IMR-90 (cell line): ENCODE results near the gene PNMA8A. TPM values are rescaled to one million over a fixed set of nuclear protein-coding genes. Genes with fewer than 3 reads are reported as not detected.

Experiments used
- ATAC-seq: fragments of 200-7000 bp; cut with Tn5 transposase; 2 replicates; pipeline ENCODE4 v1.9.1; 2020; ENCODE audit warnings: low read depth, mild to moderate bottlenecking, moderate library complexity
- BruUV-seq: library from RNA; stranded (reverse); fragments of 400-500 nt; replicated peaks from 2 replicates; lab custom pipeline; 2021; lab: Mats Ljungman, UMichigan
- CTCF ChIA-PET: fragments of 300-600 bp; formaldehyde crosslinking; extraction: SDS; loops from one replicate; lab custom pipeline; 2021; ENCODE audit warnings: antibody characterized with exemption; lab: Yijun Ruan, JAX
- POLR2A ChIA-PET: fragments of 300-600 bp; sonication (Branson Sonifier 250); formaldehyde crosslinking; loops from one replicate; lab custom pipeline; 2022; ENCODE audit warnings: antibody characterized with exemption; ENCODE audit not compliant: unreplicated experiment; lab: Charles Lee
- DNase-seq: peaks from one replicate; pipeline ENCODE4 v3.0.0; 2013
- H2AFZ ChIP-seq: replicated peaks from 2 replicates; pipeline ENCODE3; 2013; ENCODE audit warnings: low read length, mild to moderate bottlenecking; ENCODE audit not compliant: poor library complexity
- H2AK5ac ChIP-seq: 2 replicates; pipeline ENCODE4 v1.6.1; 2013; ENCODE audit warnings: low read depth, low read length, inconsistent platforms
- H2AK9ac ChIP-seq: replicated peaks from 2 replicates; pipeline ENCODE3; 2013; ENCODE audit warnings: mild to moderate bottlenecking, low read depth, low read length, moderate library complexity; ENCODE audit not compliant: poor library complexity
- H2BK120ac ChIP-seq: 2 replicates; pipeline ENCODE4 v1.6.1; 2013; ENCODE audit warnings: low read depth, low read length, inconsistent platforms
- H2BK15ac ChIP-seq: 3 replicates; pipeline ENCODE4 v1.6.1; 2013; ENCODE audit warnings: low read depth, low read length, inconsistent platforms
- H2BK20ac ChIP-seq: 2 replicates; pipeline ENCODE4 v1.6.1; 2013; ENCODE audit warnings: low read depth, mild to moderate bottlenecking, inconsistent platforms, low read length, moderate library complexity
- H2BK5ac ChIP-seq: 2 replicates; pipeline ENCODE4 v1.6.1; 2013; ENCODE audit warnings: mild to moderate bottlenecking, low read depth, low read length, inconsistent platforms; ENCODE audit not compliant: poor library complexity, severe bottlenecking
- H3K14ac ChIP-seq: replicated peaks from 2 replicates; pipeline ENCODE4 v1.6.1; 2013; ENCODE audit warnings: low read depth, low read length, inconsistent platforms
- H3K18ac ChIP-seq: 2 replicates; pipeline ENCODE4 v1.6.1; 2013; ENCODE audit warnings: low read depth, low read length, control low read depth
- H3K23ac ChIP-seq: 2 replicates; pipeline ENCODE4 v1.6.1; 2013; ENCODE audit warnings: low read depth, low read length, inconsistent platforms
- H3K27ac ChIP-seq: 2 replicates; pipeline ENCODE4 v1.5.1; 2013; ENCODE audit warnings: mild to moderate bottlenecking, control low read depth, low read length; ENCODE audit not compliant: insufficient read depth
- H3K27me3 ChIP-seq: 2 replicates; pipeline ENCODE4 v1.6.1; 2013; ENCODE audit warnings: low read length; ENCODE audit not compliant: control insufficient read depth, insufficient read depth
- H3K36me3 ChIP-seq: 2 replicates; pipeline ENCODE4 v1.6.1; 2013; ENCODE audit warnings: low read length, mixed read lengths; ENCODE audit not compliant: control insufficient read depth, insufficient read depth
- H3K4ac ChIP-seq: 2 replicates; pipeline ENCODE4 v1.6.1; 2013; ENCODE audit warnings: low read depth, low read length, inconsistent platforms
- H3K4me1 ChIP-seq: 2 replicates; pipeline ENCODE4 v1.6.1; 2013; ENCODE audit warnings: low read length, mixed read lengths; ENCODE audit not compliant: control insufficient read depth, insufficient read depth
- H3K4me2 ChIP-seq: 2 replicates; pipeline ENCODE4 v1.6.1; 2013; ENCODE audit warnings: low read depth, mild to moderate bottlenecking, control low read depth, low read length, moderate library complexity
- H3K4me3 ChIP-seq: 2 replicates; pipeline ENCODE4 v1.5.1; 2013; ENCODE audit warnings: low read depth, mild to moderate bottlenecking, control low read depth, low read length, moderate library complexity; ENCODE audit not compliant: insufficient read depth
- H3K56ac ChIP-seq: 2 replicates; pipeline ENCODE4 v1.6.1; 2013; ENCODE audit warnings: low read length, inconsistent platforms; ENCODE audit not compliant: insufficient read depth; ENCODE audit errors: extremely low read depth
- H3K79me1 ChIP-seq, 2 experiments: 2 replicates each; pipeline ENCODE4 v1.6.1; 2013; ENCODE audit warnings: low read length in 2 of 2, inconsistent platforms in 1 of 2, low read depth in 1 of 2
- H3K9ac ChIP-seq: 2 replicates; pipeline ENCODE4 v1.6.1; 2013; ENCODE audit warnings: low read depth, low read length, control low read depth
- H3K9me1 ChIP-seq: 2 replicates; pipeline ENCODE4 v1.6.1; 2013; ENCODE audit warnings: low read length, inconsistent platforms; ENCODE audit not compliant: insufficient read depth
- H3K9me3 ChIP-seq: 2 replicates; pipeline ENCODE4 v1.6.1; 2013; ENCODE audit warnings: low read length; ENCODE audit not compliant: control insufficient read depth, insufficient read depth
- H4K20me1 ChIP-seq: 2 replicates; pipeline ENCODE4 v1.6.1; 2013; ENCODE audit warnings: low read length, inconsistent platforms; ENCODE audit not compliant: insufficient read depth
- H4K5ac ChIP-seq: 2 replicates; pipeline ENCODE4 v1.6.1; 2013; ENCODE audit warnings: mild to moderate bottlenecking, low read depth, low read length, control low read depth
- H4K8ac ChIP-seq, 2 experiments: 2 replicates each; pipeline ENCODE4 v1.6.1; 2013; ENCODE audit warnings: low read depth in 2 of 2, low read length in 2 of 2, control low read depth in 1 of 2, inconsistent platforms in 1 of 2
- H4K91ac ChIP-seq: 2 replicates; pipeline ENCODE4 v1.6.1; 2013; ENCODE audit warnings: low read depth, low read length, inconsistent platforms; ENCODE audit not compliant: insufficient read depth
- BHLHE40 ChIP-seq: fragments of 150-350 bp; IDR thresholded peaks from 2 replicates; pipeline ENCODE4 v1.6.1; 2016; ENCODE audit warnings: mild to moderate bottlenecking, low read depth, low read length
- CEBPB ChIP-seq: IDR thresholded peaks from 2 replicates; pipeline ENCODE4 v1.6.1; 2012; ENCODE audit warnings: low read depth, low read length, improper control_type of control experiment
- CHD1 ChIP-seq: IDR thresholded peaks from 2 replicates; pipeline ENCODE4 v1.6.1; 2012; ENCODE audit warnings: low read depth, low read length, improper control_type of control experiment
- CTCF ChIP-seq: conservative IDR thresholded peaks from 2 replicates; pipeline ENCODE4 v1.5.1; 2012; ENCODE audit warnings: mild to moderate bottlenecking, low read depth, low read length, improper control_type of control experiment
- ELK1 ChIP-seq: fragments of 150-350 bp; IDR thresholded peaks from 2 replicates; pipeline ENCODE4 v1.6.1; 2016; ENCODE audit warnings: low read depth, mild to moderate bottlenecking, low read length, moderate library complexity, borderline replicate concordance
- FOS ChIP-seq: fragments of 150-350 bp; IDR thresholded peaks from 2 replicates; pipeline ENCODE4 v1.6.1; 2016; ENCODE audit warnings: low read depth, low read length
- MAFK ChIP-seq: IDR thresholded peaks from 2 replicates; pipeline ENCODE4 v1.6.1; 2012; ENCODE audit warnings: low read depth, low read length, improper control_type of control experiment
- MAZ ChIP-seq: IDR thresholded peaks from 2 replicates; pipeline ENCODE4 v1.6.1; 2012; ENCODE audit warnings: low read depth, mild to moderate bottlenecking, low read length, improper control_type of control experiment, moderate library complexity, borderline replicate concordance
- MXI1 ChIP-seq: IDR thresholded peaks from 2 replicates; pipeline ENCODE4 v1.6.1; 2012; ENCODE audit warnings: low read depth, mild to moderate bottlenecking, low read length, moderate library complexity, borderline replicate concordance
- NFE2L2 ChIP-seq: fragments of 150-350 bp; IDR thresholded peaks from 2 replicates; pipeline ENCODE4 v1.6.1; 2016; ENCODE audit warnings: low read depth, mild to moderate bottlenecking, low read length
- POLR2A ChIP-seq: IDR thresholded peaks from 2 replicates; pipeline ENCODE4 v1.6.1; 2012; ENCODE audit warnings: mild to moderate bottlenecking, low read depth, low read length
- RAD21 ChIP-seq: IDR thresholded peaks from 2 replicates; pipeline ENCODE4 v1.6.1; 2012; ENCODE audit warnings: low read length, improper control_type of control experiment
- RCOR1 ChIP-seq: IDR thresholded peaks from 2 replicates; pipeline ENCODE4 v1.6.1; 2012; ENCODE audit warnings: mild to moderate bottlenecking, low read length, improper control_type of control experiment; ENCODE audit not compliant: insufficient replicate concordance
- RFX5 ChIP-seq: IDR thresholded peaks from 2 replicates; pipeline ENCODE4 v1.8.0; 2012; ENCODE audit warnings: low read depth, mild to moderate bottlenecking, low read length, moderate library complexity
- SMC3 ChIP-seq: fragments of 150-350 bp; IDR thresholded peaks from 2 replicates; pipeline ENCODE4 v1.6.1; 2016; ENCODE audit warnings: low read depth, mild to moderate bottlenecking, antibody characterized with exemption, low read length, moderate library complexity
- USF2 ChIP-seq: fragments of 150-350 bp; IDR thresholded peaks from 2 replicates; pipeline ENCODE4 v1.6.1; 2017; ENCODE audit warnings: mild to moderate bottlenecking, antibody characterized with exemption, low read length, low read depth
- WGBS, 2 experiments: methylation state at CpG; one replicate each; pipeline versions ENCODE4 v1.1.5 to v1.1.7; 2013; ENCODE audit warnings: missing lambda C conversion rate in 2 of 2; ENCODE audit not compliant: insufficient read length in 1 of 2; ENCODE audit errors: extremely low coverage in 2 of 2; 5-methylcytosine and 5-hydroxymethylcytosine counted together
- dilution Hi-C: fragments of 300-500 bp; cut with HindIII; formaldehyde crosslinking; loops from one replicate; pipeline ENCODE4 v1.14.3; 2018; ENCODE audit warnings: low sequenced_read_pairs; ENCODE audit not compliant: unreplicated experiment
- in situ Hi-C: fragments of 300-500 bp; cut with MboI; formaldehyde crosslinking; loops from 3 replicates; pipeline ENCODE4 v1.14.3; 2019; ENCODE audit warnings: low sequenced_read_pairs, inconsistent platforms, mixed read lengths
- intact Hi-C: fragments of 100-400 bp; cut with micrococcal nuclease; formaldehyde crosslinking; loops from 2 replicates; pipeline ENCODE4 v1.10.0; 2022
- polyA plus RNA-seq, 3 experiments: library from polyadenylated mRNA; depleted of rRNA; stranded (reverse); fragments of >200 nt; gene quantifications; 2 replicates each; pipeline ENCODE4 v1.2.3, GENCODE V29; 2012; ENCODE audit warnings: low replicate concordance in 1 of 3
- total RNA-seq: library from RNA; depleted of rRNA; stranded (reverse); fragments of >200 nt; gene quantifications from 2 replicates; pipeline ENCODE4 v1.2.3, GENCODE V29; 2012

Gene PNMA8A
- total and polyA plus RNA-seq, 2 of the 4 experiments (the other 2 are of a cell fraction), result 0.77 to 0.90 TPM

- POLR2A ChIA-PET, result no interaction called here
- no CpG with 5 or more reads among the region's 5 CpGs for WGBS, 2 experiments
- H2AK5ac ChIP-seq, result no peak overlapping the region
Measured at GRCh38 chr19:46450737-46451136, 20.6 kb downstream of the PNMA8A start.

More at GRCh38 chr19:46450737-46451136, 20.6 kb downstream of the PNMA8A start:
- BruUV-seq, result no TSS peak
- in situ Hi-C loops (no loop called here), intact Hi-C loops (no loop called here), dilution Hi-C loops (no loop called here)
- H2BK120ac ChIP-seq, result no peak overlapping the region
- no peaks in the 10 kb centered on the region for H4K20me1 ChIP-seq
- H3K4me3 ChIP-seq, result no peak overlapping the region
- no peak overlapping the region for H3K27ac ChIP-seq
- DNase-seq (no peak), ATAC-seq (no peak)
- H4K5ac ChIP-seq, result no peak overlapping the region
- no peak overlapping the region for H3K4ac ChIP-seq
- H3K18ac ChIP-seq, result no peak overlapping the region
- no peak overlapping the region for H4K8ac ChIP-seq
- no peak overlapping the region for H3K23ac ChIP-seq
- H3K27me3 ChIP-seq, result peaks cover 18% of the 10 kb centered on the region
- no peak overlapping the region for H3K4me2 ChIP-seq
- H2BK5ac ChIP-seq, result no peak overlapping the region
- H3K9me3 ChIP-seq, result peaks cover 6% of the 10 kb centered on the region
- no peak overlapping the region for H2AFZ ChIP-seq
- H3K4me1 ChIP-seq, result no peaks in the 10 kb centered on the region
- H2BK20ac ChIP-seq, result no peak overlapping the region
- H3K56ac ChIP-seq, result no peak overlapping the region
- H3K9ac ChIP-seq, result no peak overlapping the region
- H3K79me1 ChIP-seq, result no peaks in the 10 kb centered on the region
- H3K9me1 ChIP-seq, result no peaks in the 10 kb centered on the region
- no peak overlapping the region for H2AK9ac ChIP-seq
- no peak overlapping the region for H4K91ac ChIP-seq
- CTCF ChIA-PET, result no interaction called here
- H2BK15ac ChIP-seq, result no peak overlapping the region
- no peaks in the 10 kb centered on the region for H3K36me3 ChIP-seq
- no peak overlapping the region for H3K14ac ChIP-seq
- TF ChIP-seq NFE2L2, result no peak
- no peak for TF ChIP-seq MXI1
- no peak for TF ChIP-seq SMC3
- no peak for TF ChIP-seq MAFK
- no peak for TF ChIP-seq RFX5
- TF ChIP-seq CEBPB, result no peak
- TF ChIP-seq RCOR1, result no peak
- TF ChIP-seq CTCF, result no peak
- no peak for TF ChIP-seq MAZ
- TF ChIP-seq BHLHE40, result no peak
- TF ChIP-seq POLR2A, result no peak
- no peak for TF ChIP-seq ELK1
- no peak for TF ChIP-seq CHD1
- no peak for TF ChIP-seq USF2
- TF ChIP-seq RAD21, result no peak
- TF ChIP-seq FOS, result no peak
